Body of pancreas (tissue), 4 donors: ENCODE data around the gene AKR1C8. TPM values are rescaled to one million over a fixed set of nuclear protein-coding genes. Genes with fewer than 3 reads are reported as not detected.
"Not testable (repeated sequence)": the region's sequence is repeated elsewhere in the genome, so short reads cannot be mapped to it uniquely, and the experiment has no call there.

Source experiments
- ATAC-seq: fragments of 150-250 bp; one replicate; pipeline ENCODE4 v1.9.1; 2016
- DNase-seq, 4 donors: peaks; one replicate each; pipeline ENCODE4 v3.0.0-alpha.2; 2019
- H3K27ac ChIP-seq, 4 donors: fragments of 200-600 bp; sonication (generic); 1 replicate in 3 of 4; 2 replicates in 1 of 4; pipeline versions ENCODE4 v1.5.1 to v1.6.1; 2016 to 2019; ENCODE audit warnings: mild to moderate bottlenecking in 1 of 4, mixed read lengths in 1 of 4, moderate library complexity in 1 of 4
- H3K27me3 ChIP-seq, 2 donors: fragments of 200-600 bp; sonication (generic); one replicate each; pipeline ENCODE4 v1.6.0; 2016; ENCODE audit warnings: mild to moderate bottlenecking in 1 of 2
- H3K36me3 ChIP-seq, 2 donors: fragments of 200-600 bp; sonication (generic); replicated peaks in 1 of 2; 2 replicates each; pipeline ENCODE4 v1.5.1; 2016; ENCODE audit warnings: low read depth in 2 of 2; ENCODE audit not compliant: insufficient read depth in 1 of 2
- H3K4me1 ChIP-seq: fragments of 200-600 bp; sonication (generic); one replicate; pipeline ENCODE4 v1.6.0; 2016
- H3K4me3 ChIP-seq, 2 donors: fragments of 200-600 bp; sonication (generic); 1 replicate in 1 of 2; 2 replicates in 1 of 2; pipeline ENCODE4 v1.5.1; 2016 to 2019
- H3K9me3 ChIP-seq, 3 donors: fragments of 200-600 bp; sonication (generic); 1 replicate in 2 of 3; 2 replicates in 1 of 3; pipeline ENCODE4 v1.5.1; 2016
- POLR2A ChIP-seq, 3 donors: fragments of 450-650 bp; IDR thresholded peaks; one replicate each; pipeline ENCODE4 v1.6.1; 2016; ENCODE audit warnings: antibody characterized with exemption in 3 of 3, mild to moderate bottlenecking in 2 of 3
- WGBS, 2 donors: methylation state at CpG; one replicate each; pipeline ENCODE4 v1.1.5; 2017; 5-methylcytosine and 5-hydroxymethylcytosine counted together
- intact Hi-C: fragments of 100-400 bp; cut with DNase I; formaldehyde crosslinking; loops from one replicate; pipeline ENCODE4 v1.15.1; 2023
- total RNA-seq, 2 donors: library from RNA; depleted of rRNA; stranded (reverse); fragments of >200 nt; gene quantifications; one replicate each; pipeline ENCODE4 v1.1.0, GENCODE V29; 2016
- TF ChIP-seq, protein P1 (sequence below), 7 experiments: fragments of 450-650 bp in 4 of 7; fragments of 200-600 bp in 3 of 7; sonication (generic) in 3 of 7; IDR thresholded peaks; one replicate each; pipeline ENCODE4 v1.5.1; 2016 to 2019; ENCODE audit warnings: antibody characterized with exemption in 7 of 7

Gene AKR1C8
- total RNA-seq, 2 donors from 2014 or later, result not detected

DNA sequence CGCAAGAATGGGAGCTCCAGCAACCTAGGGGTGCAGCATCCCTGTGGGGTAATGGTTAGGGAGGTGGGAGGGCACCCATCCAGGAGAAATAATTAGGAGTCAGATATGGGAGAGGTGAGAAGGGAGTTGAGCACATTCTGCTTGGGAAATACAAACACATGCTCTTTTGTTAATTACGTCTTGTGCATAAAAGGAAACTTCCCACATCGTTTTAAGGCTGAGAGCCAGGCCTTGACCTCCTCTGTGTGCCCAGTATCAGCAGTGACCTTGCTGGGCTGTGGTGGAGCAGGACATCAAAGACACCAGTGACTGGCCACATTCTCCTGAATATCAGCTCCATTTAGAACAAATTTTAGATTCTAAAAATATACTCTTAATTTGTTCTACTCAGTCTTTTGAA lies 34.3 kb upstream of the AKR1C8 start:
- Histone ChIP-seq H3K4me1 (no peaks in the 10 kb centered on the region), H3K36me3 (no peaks in the 10 kb centered on the region), H3K4me3 (no peak overlapping the region), H3K27ac (no peak overlapping the region), H3K9me3 (no peaks in the 10 kb centered on the region), H3K27me3 (no peaks in the 10 kb centered on the region)
- 38 to 55% methylated on average over 3 of the region's 3 CpGs for WGBS, 2 donors
- no peak for TF ChIP-seq POLR2A (IDR thresholded peaks at IDR 0.05)
- TF ChIP-seq, protein P1, sequence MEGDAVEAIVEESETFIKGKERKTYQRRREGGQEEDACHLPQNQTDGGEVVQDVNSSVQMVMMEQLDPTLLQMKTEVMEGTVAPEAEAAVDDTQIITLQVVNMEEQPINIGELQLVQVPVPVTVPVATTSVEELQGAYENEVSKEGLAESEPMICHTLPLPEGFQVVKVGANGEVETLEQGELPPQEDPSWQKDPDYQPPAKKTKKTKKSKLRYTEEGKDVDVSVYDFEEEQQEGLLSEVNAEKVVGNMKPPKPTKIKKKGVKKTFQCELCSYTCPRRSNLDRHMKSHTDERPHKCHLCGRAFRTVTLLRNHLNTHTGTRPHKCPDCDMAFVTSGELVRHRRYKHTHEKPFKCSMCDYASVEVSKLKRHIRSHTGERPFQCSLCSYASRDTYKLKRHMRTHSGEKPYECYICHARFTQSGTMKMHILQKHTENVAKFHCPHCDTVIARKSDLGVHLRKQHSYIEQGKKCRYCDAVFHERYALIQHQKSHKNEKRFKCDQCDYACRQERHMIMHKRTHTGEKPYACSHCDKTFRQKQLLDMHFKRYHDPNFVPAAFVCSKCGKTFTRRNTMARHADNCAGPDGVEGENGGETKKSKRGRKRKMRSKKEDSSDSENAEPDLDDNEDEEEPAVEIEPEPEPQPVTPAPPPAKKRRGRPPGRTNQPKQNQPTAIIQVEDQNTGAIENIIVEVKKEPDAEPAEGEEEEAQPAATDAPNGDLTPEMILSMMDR (IDR thresholded peaks at IDR 0.05), result no peak
- no peak for ATAC-seq
- intact Hi-C loops, result no loop called here
- no peak for DNase-seq

DNA sequence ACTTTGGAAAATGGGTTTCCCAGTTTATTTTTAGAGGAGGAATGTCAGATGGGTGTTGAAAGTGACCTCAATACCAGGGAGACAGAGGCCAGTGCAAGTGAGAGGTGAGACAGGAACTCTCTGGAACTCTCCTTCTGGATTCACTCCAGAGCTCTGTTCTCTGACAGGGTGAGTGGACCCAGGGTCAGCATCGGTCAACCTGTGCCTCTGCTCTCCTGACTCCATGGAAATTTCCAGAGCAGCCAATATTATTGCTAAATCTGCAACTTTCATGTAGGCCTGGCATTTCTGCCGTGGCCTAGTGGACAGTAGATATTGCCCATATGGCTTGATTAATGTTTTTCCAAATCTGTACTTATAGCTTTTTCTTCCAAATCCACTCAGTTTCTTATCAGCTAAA lies 31.9 kb upstream of the AKR1C8 start:
- intact Hi-C loops, result no loop called here
- H3K4me3 ChIP-seq, result no peak overlapping the region
- H3K27ac ChIP-seq, result no peak overlapping the region
- TF ChIP-seq, protein P1 (IDR thresholded peaks at IDR 0.05), result no peak
- H3K9me3 ChIP-seq, result no peaks in the 10 kb centered on the region
- DNase-seq (no peak), ATAC-seq (no peak)
- H3K4me1 ChIP-seq, result no peaks in the 10 kb centered on the region
- 45 to 47% methylated on average over 2 of the region's 2 CpGs for WGBS, 2 donors
- H3K36me3 ChIP-seq, result no peaks in the 10 kb centered on the region
- no peaks in the 10 kb centered on the region for H3K27me3 ChIP-seq

DNA sequence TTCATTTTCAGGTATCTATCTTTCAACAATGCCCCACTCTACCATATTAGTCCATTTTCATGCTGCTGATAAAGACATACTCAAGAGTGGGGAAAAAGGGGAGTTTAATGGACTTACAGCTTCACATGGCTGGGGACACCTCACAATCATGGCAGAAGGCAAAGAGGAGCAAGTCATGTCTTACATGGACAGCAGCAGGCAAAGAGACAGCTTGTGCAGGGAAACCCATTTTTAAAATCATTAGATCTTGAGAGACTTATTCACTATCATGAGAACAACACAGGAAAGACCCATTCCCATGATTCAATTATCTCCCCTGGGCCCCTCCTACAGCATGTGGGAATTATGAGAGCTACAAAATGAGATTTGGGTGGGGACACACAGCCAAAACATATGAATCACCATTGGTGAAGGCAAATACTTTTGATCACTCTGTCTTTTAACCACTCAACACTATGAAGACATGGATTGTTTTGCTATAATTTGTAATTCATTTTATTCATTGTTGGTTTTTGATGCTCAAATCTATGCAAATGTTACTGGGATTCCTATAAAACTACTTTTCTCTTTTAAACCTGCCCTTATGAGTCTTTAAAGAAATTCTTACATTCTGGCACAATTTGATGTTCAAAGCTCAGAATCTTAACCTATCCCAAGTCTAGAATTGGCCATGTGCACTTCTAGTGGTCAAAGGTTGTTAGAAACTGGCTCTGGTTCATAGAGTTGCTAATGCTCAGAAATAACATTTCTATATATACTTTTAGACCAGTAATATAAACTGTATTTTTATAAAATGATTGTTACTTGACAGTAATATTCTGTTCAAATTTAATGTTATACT lies 27.0 kb upstream of the AKR1C8 start:
- intact Hi-C loops, result no loop called here
- Histone ChIP-seq H3K9me3 (peaks cover 0 to 5% (median 0%) of the 10 kb centered on the region in 3 donors), H3K27me3 (no peaks in the 10 kb centered on the region), H3K4me3 (no peak overlapping the region), H3K4me1 (no peaks in the 10 kb centered on the region), H3K27ac (no peak overlapping the region), H3K36me3 (no peaks in the 10 kb centered on the region)
- no peak for ATAC-seq
- TF ChIP-seq POLR2A (IDR thresholded peaks at IDR 0.05), result no peak
- TF ChIP-seq, protein P1 (IDR thresholded peaks at IDR 0.05), result no peak
- no peak for DNase-seq

DNA sequence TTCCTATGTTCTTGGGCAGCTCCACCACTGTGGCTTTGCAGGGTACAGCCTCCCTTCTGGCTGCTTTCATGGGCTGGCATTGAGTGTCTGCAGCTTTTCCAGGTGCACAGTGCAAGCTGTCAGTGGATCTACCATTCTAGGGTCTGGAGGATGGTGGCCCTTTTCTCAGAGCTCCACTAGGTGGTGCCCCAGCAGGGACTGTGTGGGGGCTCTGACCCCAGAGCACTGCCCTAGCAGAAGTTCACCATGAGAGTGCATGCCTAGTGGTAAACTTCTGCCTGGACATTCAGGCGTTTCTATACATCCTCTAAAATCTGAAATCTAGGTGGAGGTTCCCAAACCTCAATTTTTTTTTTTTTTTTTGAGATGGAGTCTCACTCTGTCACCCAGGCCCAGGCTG lies 25.3 kb upstream of the AKR1C8 start:
- DNase-seq, H3K4me1 ChIP-seq, ATAC-seq: not testable (repeated sequence)

DNA sequence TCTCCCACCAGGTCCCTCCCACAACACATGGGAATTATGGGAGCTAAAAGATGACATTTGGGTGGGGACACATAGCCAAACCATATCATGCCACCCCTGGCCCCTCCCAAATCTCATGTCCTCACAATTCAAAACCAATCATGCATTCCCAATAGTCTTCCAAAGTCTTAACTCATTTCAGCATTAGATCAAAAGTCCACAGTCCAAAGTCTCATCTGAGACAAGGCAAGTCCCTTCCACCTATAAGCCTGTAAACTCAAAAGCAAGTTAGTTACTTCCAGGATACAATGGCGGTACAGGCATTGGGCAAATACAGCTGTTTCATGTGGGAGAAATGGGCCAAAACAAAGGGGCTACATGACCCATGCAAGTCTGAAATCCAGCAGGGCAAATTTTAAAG lies 24.8 kb upstream of the AKR1C8 start:
- H3K27me3 ChIP-seq, H3K36me3 ChIP-seq, ATAC-seq, H3K4me3 ChIP-seq, H3K4me1 ChIP-seq, DNase-seq, H3K9me3 ChIP-seq, H3K27ac ChIP-seq, intact Hi-C loops: not testable (repeated sequence)
- 84 to 100% methylated on average over 1 of the region's 1 CpG for WGBS, 2 donors

More for the DNA sequence above, 25.3 kb upstream of the AKR1C8 start:
- WGBS, 2 donors, result 80 to 92% methylated on average over 1 of the region's 1 CpG
- H3K4me3 ChIP-seq, H3K27me3 ChIP-seq, H3K36me3 ChIP-seq, H3K9me3 ChIP-seq, intact Hi-C loops, H3K27ac ChIP-seq: not testable (repeated sequence)

DNA sequence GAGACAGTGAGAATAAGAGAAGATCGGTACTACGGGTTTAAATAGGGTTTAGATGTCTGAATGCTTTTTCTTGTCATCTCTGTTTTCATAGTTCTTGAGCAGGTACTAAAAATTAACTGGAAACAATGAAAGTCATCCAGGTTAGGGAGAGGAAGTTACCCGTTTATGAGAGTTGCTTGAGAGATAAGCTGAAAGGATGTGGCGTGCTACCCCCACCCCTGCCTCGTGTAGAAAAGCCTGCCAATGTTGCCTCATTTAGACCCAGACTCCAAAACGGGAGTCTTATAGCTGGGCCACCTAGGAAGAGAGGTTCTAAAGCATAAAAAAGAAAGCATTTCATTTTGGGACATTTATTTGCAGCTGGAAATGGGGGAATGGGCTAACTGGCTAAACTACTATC lies 21.8 kb upstream of the AKR1C8 start:
- H3K36me3 ChIP-seq, result no peaks in the 10 kb centered on the region
- TF ChIP-seq, protein P1 (IDR thresholded peaks at IDR 0.05), result no peak
- no peak for TF ChIP-seq POLR2A (IDR thresholded peaks at IDR 0.05)
- no peaks in the 10 kb centered on the region for H3K4me1 ChIP-seq
- peaks cover 0 to 5% (median 0%) of the 10 kb centered on the region in 3 donors for H3K9me3 ChIP-seq
- ATAC-seq (no peak), DNase-seq (no peak)
- 59 to 61% methylated on average over 6 of the region's 6 CpGs for WGBS, 2 donors
- no peak overlapping the region for H3K27ac ChIP-seq
- intact Hi-C loops, result no loop called here
- no peaks in the 10 kb centered on the region for H3K27me3 ChIP-seq
- H3K4me3 ChIP-seq, result no peak overlapping the region
